Inferior parietal cortex (tissue), 1 donor: ENCODE results near the gene BCL2L14.
"Not testable (repeated sequence)": the region's sequence is repeated elsewhere in the genome, so short reads cannot be mapped to it uniquely, and the experiment has no call there.

Experiments used
- DNase-seq: peaks from one replicate; pipeline ENCODE4 v3.0.0-alpha.2; 2016; ENCODE audit errors: extremely low spot score

BCL2L14 gene

GRCh38 chr12:12108441-12109058 is 37.8 kb downstream of the BCL2L14 start:
- no peak for DNase-seq

- not testable (repeated sequence) for DNase-seq
These were observed 40.3 kb downstream of the BCL2L14 start for GRCh38 chr12:12110923-12111555.

GRCh38 chr12:12115514-12115913 is 44.8 kb downstream of the BCL2L14 start:
- DNase-seq = peak; percentile 48

DNA sequence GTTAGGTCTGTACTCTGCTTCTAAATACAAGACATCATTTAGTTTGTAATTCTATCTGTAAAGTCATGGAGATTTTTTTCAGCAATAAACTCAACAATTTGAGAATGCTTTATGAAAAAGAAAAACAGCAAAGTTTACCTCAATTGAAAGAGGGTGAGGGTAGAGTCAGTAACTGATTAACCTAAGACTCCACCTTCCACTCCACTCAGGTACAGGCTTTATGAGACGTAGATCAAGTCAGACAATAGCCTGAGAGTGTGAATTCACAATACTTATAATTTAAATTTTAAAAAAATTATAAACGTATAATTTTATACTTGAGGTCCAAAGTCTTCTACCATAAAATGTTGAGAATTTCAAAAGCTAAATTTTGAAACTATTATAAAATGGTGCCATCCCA is 45.9 kb downstream of the BCL2L14 start:
- no peak for DNase-seq

GRCh38 chr12:12121061-12121460 is 50.3 kb downstream of the BCL2L14 start:
- DNase-seq = no peak

DNA sequence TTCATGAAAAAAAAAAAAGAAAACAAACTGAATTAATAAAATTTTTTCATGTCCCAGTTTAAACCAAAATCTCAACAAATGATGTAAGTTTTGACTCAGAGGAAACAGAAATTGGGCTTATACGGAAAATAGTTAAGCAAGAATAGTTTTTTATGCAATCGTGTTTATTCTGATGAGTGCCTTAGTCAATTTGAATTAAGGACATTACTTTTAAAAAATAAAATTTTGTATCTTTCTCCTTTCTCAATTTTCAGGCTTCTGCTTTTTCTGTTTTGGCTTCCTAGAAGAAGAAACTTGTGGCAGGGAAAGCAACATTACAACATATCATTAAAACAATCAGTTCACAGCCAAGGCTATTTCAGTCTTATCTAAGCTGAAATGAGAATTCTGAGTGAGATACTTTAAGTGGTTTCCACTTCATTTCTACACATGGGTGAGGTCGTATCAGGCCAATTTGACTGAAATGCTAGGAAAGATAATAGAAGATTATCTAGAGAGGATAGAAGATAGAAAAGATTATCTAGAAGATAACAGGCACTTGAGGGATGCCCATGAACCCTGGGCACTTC is 52.4 kb downstream of the BCL2L14 start:
- no peak for DNase-seq

- no peak for DNase-seq
These were observed 55.8 kb downstream of the BCL2L14 start for GRCh38 chr12:12126551-12126950.

DNA sequence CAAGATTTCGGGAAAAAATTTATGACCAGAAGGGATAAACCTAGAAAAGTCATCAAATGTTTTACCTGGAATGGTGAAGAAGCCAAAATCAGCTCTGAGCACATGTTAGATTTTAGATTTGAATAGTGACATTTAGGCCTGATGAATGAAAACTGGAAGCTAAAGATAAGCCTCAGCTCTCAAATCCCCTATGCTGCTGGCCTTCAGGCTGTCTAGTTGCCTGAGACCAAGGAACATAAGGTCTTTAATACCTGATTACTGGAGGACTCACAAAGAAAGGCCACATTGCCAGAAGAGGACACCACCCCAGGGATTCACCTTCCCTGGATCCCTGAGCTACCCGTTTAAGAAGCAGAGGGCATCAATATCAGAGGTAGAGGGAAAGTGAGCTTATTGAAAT is 56.6 kb downstream of the BCL2L14 start:
- no peak for DNase-seq

- DNase-seq = no peak
These were observed 57.9 kb downstream of the BCL2L14 start for GRCh38 chr12:12128670-12129069.

GRCh38 chr12:12133259-12133658 is 62.5 kb downstream of the BCL2L14 start:
- no peak for DNase-seq

DNA sequence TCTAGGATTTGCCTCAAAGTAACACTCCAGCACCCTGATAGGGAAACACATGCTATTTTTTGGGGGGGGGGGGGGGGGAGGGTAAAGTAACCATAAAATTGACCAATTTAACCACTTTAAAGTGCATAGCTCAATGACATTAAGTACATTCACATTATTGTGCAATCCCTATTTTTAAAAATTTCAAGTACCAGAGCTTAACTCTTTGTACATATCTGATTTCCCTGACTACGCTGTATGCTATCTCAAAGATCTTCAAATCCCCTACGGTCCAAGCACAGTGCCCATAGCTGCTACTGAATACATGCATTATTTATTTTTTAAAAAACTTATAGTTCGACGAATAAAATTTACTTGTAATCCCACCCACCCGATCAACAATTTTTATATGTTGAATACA is 63.0 kb downstream of the BCL2L14 start:
- DNase-seq = no peak

DNA sequence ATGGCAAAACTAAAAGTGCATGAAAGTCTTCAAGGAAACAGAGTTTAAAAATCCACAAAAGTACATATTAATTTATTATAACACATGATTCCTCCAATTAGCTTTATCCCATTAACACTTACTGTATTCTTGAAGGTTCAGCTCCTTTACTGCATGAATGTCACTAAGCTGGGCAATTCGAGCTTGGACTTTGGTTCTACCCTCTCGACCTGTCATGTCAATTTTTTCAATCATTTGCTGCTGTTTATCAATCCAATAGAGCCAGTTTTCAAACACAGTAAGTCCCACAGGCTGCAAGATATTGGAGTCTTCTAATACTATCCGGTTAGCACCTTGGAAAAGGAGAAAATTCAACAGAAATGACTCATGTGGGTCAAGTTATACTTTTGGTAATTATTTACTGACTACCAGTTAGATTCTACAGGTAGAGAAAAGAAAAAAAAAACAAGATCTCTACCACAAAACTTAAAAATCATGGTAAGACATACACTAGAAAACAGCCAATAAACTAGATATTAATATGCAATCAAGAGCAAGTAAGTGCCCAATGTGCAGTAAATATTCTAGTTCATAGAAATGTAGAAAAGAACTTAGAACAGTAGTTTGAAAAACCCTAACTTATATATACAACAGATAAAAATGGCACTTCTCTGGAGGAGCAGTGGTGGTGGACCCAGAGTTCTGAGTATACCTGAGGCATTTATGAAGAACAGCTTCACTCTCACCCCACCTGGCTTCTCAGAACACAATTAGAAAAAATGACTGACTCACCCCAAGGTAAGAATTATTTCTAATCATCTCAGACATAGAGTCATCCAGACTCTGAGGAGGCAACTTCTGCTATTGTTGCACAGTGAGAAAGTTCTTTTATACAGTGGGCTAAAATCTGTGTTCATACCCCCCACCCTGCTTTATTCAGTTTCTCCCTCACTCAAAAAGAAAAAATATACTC is 67.7 kb downstream of the BCL2L14 start:
- no peak for DNase-seq

DNA sequence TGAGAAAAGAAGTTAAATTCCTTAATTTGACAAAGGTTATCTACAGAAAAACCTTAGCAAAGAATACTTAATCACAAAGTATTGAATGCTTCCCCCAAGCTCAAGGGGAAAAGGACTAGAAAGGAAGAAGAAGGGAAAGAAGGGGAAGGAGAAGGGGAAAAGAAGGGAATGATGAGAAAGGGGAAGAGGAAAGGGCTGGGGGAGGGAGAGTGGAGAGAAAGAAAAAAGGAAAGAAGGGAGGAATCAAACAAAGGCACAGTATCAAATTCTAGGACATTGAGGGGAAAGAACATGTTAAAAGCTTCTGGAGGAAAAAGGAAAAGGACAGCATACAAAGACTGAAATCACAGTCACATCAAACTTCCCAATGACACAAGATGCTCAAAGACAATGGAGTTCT is 70.3 kb downstream of the BCL2L14 start:
- no peak for DNase-seq

GRCh38 chr12:12144531-12144930 is 73.8 kb downstream of the BCL2L14 start:
- DNase-seq = not testable (repeated sequence)

DNA sequence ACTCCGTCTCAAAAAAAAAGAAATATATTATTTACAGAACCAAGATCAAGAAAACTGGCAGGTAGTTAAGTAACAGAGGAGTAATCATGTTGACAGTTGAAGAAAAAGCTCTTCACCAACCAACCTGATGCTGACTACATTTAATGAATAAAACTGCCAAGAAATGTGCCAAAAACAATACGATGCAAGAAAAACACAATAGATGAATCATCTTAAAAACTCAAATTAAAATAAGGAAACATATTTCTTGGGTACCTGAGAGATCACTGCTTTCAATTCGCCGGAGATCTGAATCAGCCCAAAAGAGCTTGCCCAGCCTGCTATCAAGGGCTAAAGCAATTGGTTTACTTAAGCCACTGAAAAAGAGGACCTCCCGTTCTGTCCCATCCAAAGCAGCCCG is 76.4 kb downstream of the BCL2L14 start:
- DNase-seq = no peak
